ENCODE results near the gene INSIG1.

The INSIG1 gene

DNA sequence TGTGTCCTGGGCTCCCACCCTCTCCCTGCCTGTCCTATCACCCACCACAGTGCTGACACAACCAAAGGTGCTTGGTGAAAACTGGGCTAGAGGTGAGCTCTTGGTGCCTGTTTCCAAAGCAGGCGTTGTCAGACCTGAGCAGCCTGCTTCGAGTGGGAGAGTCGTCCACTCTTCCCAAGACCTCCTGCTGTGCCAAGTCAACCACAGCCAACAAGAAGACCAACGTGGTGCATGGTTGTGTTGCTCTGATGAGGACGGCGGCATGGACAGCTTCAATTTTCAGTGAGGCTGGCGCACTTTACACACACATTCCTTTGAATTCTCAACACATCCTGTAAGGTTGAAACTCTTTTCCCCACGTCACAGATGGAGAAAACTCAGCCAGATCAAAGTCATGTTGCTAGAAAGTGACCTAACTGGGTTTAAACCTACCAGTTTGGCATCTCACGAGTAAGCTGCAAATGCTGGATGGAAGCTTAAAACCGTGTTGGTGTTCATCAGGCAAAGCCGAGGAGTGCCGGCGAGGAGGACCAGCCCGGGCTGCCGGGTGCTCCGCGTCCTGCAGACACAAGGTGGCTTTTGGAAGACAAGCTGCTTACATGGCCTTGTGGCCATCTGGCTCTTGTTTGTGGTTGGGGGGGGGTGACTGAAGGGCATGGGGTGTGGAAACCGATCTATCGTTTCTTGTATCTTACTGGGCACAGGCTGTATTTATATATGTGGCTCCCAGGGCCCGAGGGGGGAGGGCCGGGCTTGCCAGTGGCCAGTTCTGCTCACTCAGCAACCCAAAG lies 39.3 kb downstream of the INSIG1 start:
- TF ChIP-seq, protein P1, sequence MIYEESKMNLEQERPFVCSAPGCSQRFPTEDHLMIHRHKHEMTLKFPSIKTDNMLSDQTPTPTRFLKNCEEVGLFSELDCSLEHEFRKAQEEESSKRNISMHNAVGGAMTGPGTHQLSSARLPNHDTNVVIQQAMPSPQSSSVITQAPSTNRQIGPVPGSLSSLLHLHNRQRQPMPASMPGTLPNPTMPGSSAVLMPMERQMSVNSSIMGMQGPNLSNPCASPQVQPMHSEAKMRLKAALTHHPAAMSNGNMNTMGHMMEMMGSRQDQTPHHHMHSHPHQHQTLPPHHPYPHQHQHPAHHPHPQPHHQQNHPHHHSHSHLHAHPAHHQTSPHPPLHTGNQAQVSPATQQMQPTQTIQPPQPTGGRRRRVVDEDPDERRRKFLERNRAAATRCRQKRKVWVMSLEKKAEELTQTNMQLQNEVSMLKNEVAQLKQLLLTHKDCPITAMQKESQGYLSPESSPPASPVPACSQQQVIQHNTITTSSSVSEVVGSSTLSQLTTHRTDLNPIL (CRISPR knock-in tag; IDR thresholded peaks at IDR 0.05; ENCODE audit: low read depth) = no peak
- TF ChIP-seq ZC3H10 (CRISPR knock-in tag; IDR thresholded peaks at IDR 0.05) (no peak), ZFP3 (CRISPR knock-in tag; IDR thresholded peaks at IDR 0.05) (no peak)
- ATAC-seq = no peak

DNA sequence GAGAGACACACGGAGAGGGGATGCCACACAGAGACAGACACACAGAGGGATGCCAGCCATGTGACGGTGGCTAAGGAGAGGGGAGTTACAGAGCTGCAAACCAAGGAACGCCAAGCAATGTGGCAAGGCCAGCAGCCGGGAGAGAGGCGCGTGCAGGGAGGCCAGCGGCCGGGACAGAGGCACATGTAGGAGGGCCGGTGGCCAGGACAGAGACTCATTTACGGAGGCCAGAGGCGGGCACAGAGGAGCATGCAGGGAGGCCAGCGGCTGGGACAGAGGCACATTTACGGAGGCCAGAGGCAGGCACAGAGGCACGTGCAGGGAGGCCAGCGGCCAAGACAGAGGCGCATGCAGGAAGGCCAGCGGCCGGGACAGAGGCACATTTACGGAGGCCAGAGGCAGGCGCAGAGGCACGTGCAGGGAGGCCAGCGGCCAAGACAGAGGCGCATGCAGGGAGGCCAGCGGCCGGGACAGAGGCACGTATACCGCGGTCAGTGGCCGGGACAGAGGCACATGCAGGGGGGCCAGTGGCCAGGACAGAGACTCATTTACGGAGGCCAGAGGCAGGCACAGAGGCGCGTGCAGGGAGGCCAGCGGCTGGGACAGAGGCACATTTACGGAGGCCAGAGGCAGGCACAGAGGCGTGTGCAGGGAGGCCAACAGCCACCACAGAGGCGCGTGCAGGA lies 40.4 kb downstream of the INSIG1 start:
- TF ChIP-seq ZNF8 (CRISPR knock-in tag; IDR thresholded peaks at IDR 0.05) = no peak
- TF ChIP-seq, protein P2, sequence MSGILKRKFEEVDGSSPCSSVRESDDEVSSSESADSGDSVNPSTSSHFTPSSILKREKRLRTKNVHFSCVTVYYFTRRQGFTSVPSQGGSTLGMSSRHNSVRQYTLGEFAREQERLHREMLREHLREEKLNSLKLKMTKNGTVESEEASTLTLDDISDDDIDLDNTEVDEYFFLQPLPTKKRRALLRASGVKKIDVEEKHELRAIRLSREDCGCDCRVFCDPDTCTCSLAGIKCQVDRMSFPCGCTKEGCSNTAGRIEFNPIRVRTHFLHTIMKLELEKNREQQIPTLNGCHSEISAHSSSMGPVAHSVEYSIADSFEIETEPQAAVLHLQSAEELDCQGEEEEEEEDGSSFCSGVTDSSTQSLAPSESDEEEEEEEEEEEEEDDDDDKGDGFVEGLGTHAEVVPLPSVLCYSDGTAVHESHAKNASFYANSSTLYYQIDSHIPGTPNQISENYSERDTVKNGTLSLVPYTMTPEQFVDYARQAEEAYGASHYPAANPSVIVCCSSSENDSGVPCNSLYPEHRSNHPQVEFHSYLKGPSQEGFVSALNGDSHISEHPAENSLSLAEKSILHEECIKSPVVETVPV (CRISPR knock-in tag; IDR thresholded peaks at IDR 0.05) = no peak
- no peak for TF ChIP-seq ZNF70 (CRISPR knock-in tag; IDR thresholded peaks at IDR 0.05)
- TF ChIP-seq TOX (CRISPR knock-in tag; IDR thresholded peaks at IDR 0.05; ENCODE audit: borderline replicate concordance) = no peak
- no peak for TF ChIP-seq SNAI2 (CRISPR knock-in tag; IDR thresholded peaks at IDR 0.05)
- no peak for TF ChIP-seq ISL1 (CRISPR knock-in tag; IDR thresholded peaks at IDR 0.05)
- peak; percentile 23 for ATAC-seq

DNA sequence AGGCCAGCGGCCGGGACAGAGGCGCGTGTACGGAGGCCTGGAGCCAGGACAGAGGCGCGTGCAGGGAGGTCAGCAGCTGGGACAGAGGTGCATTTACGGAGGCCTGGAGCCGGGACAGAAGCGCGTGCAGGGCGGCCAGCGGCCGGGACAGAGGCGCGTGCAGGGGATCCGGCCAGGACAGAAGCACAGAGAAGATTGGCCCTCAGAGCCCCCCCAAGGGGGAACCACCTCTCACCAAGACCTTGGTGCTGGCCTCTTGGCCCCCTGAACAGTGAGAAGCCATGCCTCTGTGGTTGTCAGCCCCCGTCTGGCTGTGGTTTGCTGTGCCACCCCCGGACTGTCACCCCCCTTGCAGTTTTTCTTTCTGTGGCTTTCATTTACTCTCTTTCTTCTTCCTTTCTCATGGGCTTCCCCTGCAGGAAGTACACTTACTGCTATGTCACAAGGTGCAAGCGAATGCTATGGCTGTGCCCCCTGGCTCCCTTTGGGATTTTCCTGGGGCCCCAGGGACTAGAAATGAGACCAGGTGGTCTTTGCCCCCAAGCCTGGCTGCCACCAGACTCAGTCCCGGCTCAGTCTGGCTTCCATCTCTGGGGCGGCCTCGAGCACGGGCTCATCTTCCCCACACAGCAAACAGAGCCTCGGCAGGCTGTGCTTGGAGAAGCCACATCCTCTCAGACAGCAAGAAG lies 41.1 kb downstream of the INSIG1 start:
- no peak for TF ChIP-seq ZFP30 (CRISPR knock-in tag; IDR thresholded peaks at IDR 0.05)
- TF ChIP-seq, protein P2 (CRISPR knock-in tag; IDR thresholded peaks at IDR 0.05) = no peak
- no peak for ATAC-seq

DNA sequence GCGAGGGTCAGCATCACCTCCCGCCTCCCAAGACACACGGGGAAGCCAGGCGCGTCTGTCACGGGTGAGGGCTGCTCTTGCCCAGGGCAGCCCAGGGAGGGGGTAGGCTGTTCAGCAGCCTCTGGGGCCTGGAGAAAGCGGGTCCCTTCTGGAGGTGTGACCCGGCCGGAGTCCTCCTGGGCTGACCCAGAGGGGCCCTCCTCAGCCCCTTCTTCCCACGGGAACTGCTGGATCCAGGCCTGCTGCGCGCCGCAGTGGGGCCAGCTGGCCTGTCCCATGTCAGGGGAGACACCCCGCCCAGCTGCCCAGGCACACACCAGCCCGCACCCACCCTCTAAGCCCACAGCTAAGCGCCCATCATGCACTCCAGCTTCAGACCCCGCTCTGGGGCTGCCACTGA lies 41.8 kb downstream of the INSIG1 start:
- ATAC-seq = no peak
- TF ChIP-seq ZNF8 (CRISPR knock-in tag; IDR thresholded peaks at IDR 0.05) (no peak), PPARA (CRISPR knock-in tag; IDR thresholded peaks at IDR 0.05; ENCODE audit: borderline replicate concordance) (no peak)
- TF ChIP-seq, protein P3, sequence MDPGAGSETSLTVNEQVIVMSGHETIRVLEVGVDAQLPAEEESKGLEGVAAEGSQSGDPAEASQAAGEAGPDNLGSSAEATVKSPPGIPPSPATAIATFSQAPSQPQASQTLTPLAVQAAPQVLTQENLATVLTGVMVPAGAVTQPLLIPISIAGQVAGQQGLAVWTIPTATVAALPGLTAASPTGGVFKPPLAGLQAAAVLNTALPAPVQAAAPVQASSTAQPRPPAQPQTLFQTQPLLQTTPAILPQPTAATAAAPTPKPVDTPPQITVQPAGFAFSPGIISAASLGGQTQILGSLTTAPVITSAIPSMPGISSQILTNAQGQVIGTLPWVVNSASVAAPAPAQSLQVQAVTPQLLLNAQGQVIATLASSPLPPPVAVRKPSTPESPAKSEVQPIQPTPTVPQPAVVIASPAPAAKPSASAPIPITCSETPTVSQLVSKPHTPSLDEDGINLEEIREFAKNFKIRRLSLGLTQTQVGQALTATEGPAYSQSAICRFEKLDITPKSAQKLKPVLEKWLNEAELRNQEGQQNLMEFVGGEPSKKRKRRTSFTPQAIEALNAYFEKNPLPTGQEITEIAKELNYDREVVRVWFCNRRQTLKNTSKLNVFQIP (CRISPR knock-in tag; IDR thresholded peaks at IDR 0.05; ENCODE audit: borderline replicate concordance, low read depth) = no peak

DNA sequence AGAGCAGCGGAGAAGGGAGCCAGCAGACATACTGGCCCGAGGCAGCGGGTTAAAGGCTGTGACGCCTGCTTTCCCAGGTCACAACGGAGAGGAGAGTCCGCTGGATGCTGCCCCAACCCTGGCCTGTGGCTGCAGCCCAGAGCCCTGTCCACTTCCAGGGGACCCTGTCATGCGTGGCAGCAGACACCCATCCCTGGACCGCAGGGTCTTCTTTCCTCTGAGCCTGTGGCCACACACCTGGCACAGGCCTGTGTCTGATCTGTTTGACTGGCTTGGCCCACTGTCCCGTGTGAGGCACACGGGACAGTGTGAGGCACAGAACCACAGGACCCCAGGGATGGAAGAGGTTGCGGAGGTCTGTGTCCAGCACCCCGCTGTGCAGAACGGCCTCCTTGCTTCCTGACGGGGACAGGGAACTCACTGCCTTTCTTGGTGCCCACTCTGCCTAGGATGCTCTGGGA lies 42.4 kb downstream of the INSIG1 start:
- no peak for ATAC-seq
- TF ChIP-seq PPARA (CRISPR knock-in tag; IDR thresholded peaks at IDR 0.05; ENCODE audit: borderline replicate concordance) (no peak), ZNF565 (CRISPR knock-in tag; conservative IDR thresholded peaks at IDR 0.05; ENCODE audit: low read depth) (no peak), ARNTL (CRISPR knock-in tag; IDR thresholded peaks at IDR 0.05; ENCODE audit: borderline replicate concordance, low read depth) (no peak), ZFP3 (CRISPR knock-in tag; IDR thresholded peaks at IDR 0.05) (no peak), ZNF70 (CRISPR knock-in tag; IDR thresholded peaks at IDR 0.05) (no peak), ISL1 (CRISPR knock-in tag; IDR thresholded peaks at IDR 0.05) (no peak), SNAI2 (CRISPR knock-in tag; IDR thresholded peaks at IDR 0.05) (no peak), ESRRG (CRISPR knock-in tag; IDR thresholded peaks at IDR 0.05) (no peak), ZC3H10 (CRISPR knock-in tag; IDR thresholded peaks at IDR 0.05) (no peak)
- TF ChIP-seq, protein P3 (CRISPR knock-in tag; IDR thresholded peaks at IDR 0.05; ENCODE audit: borderline replicate concordance, low read depth) = no peak
- TF ChIP-seq, protein P1 (CRISPR knock-in tag; IDR thresholded peaks at IDR 0.05; ENCODE audit: low read depth) = no peak
- TF ChIP-seq, protein P2 (CRISPR knock-in tag; IDR thresholded peaks at IDR 0.05) = no peak
- TF ChIP-seq, protein P4, sequence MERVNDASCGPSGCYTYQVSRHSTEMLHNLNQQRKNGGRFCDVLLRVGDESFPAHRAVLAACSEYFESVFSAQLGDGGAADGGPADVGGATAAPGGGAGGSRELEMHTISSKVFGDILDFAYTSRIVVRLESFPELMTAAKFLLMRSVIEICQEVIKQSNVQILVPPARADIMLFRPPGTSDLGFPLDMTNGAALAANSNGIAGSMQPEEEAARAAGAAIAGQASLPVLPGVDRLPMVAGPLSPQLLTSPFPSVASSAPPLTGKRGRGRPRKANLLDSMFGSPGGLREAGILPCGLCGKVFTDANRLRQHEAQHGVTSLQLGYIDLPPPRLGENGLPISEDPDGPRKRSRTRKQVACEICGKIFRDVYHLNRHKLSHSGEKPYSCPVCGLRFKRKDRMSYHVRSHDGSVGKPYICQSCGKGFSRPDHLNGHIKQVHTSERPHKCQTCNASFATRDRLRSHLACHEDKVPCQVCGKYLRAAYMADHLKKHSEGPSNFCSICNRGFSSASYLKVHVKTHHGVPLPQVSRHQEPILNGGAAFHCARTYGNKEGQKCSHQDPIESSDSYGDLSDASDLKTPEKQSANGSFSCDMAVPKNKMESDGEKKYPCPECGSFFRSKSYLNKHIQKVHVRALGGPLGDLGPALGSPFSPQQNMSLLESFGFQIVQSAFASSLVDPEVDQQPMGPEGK (CRISPR knock-in tag; IDR thresholded peaks at IDR 0.05; ENCODE audit: borderline replicate concordance) = no peak

Data from SK-N-SH treated with all-trans-retinoic acid at 6 μM for 48 hours (cell line).